ENCODE results near the gene FAM177B.
A peak's percentile ranks its signal among the peaks of the same experiment; 100 is the strongest.

The FAM177B gene

DNA sequence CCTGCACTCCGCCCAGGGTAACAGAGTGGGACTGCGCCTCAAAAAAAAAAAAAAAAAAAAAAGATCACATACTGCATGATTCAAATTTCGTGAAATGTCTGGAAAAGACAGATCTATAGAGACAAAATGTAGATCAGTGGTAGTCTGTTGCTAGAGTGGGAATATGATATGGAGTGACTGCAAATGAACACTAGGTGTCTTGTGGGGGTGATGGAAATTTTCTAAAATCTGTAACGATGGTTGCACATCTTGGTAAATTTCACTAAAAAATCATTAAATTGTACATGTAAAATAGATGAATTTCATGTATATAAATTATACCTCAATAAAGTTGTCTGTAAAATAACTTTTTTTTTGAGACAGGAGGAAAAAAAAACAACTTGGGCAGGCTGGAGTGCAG is 30.2 kb upstream of the FAM177B start:
- H3K4me1 ChIP-seq (ENCODE audit: low read depth, poor library complexity, severe bottlenecking), result peaks cover 8% of the 10 kb centered on the region
- 0 out of 2 replicates have a peak, but pooled peaks cover 3% of the 10 kb centered on the region for H3K36me3 ChIP-seq (ENCODE audit: insufficient read depth)
- peaks cover 37% of the 10 kb centered on the region for H3K79me2 ChIP-seq (ENCODE audit: insufficient read depth, low read depth)
- no peak overlapping the region for H2AFZ ChIP-seq (ENCODE audit: low read depth)
- no peaks in the 10 kb centered on the region for H4K20me1 ChIP-seq (ENCODE audit: insufficient read depth)
- H3K9ac ChIP-seq, result no peak overlapping the region
- H3K27ac ChIP-seq, result no peak overlapping the region
- no peak overlapping the region for H3K4me2 ChIP-seq
- H3K27me3 ChIP-seq (ENCODE audit: insufficient read depth, low read depth), result no peaks in the 10 kb centered on the region
- TF ChIP-seq, protein P1, sequence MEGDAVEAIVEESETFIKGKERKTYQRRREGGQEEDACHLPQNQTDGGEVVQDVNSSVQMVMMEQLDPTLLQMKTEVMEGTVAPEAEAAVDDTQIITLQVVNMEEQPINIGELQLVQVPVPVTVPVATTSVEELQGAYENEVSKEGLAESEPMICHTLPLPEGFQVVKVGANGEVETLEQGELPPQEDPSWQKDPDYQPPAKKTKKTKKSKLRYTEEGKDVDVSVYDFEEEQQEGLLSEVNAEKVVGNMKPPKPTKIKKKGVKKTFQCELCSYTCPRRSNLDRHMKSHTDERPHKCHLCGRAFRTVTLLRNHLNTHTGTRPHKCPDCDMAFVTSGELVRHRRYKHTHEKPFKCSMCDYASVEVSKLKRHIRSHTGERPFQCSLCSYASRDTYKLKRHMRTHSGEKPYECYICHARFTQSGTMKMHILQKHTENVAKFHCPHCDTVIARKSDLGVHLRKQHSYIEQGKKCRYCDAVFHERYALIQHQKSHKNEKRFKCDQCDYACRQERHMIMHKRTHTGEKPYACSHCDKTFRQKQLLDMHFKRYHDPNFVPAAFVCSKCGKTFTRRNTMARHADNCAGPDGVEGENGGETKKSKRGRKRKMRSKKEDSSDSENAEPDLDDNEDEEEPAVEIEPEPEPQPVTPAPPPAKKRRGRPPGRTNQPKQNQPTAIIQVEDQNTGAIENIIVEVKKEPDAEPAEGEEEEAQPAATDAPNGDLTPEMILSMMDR (conservative IDR thresholded peaks at IDR 0.05; ENCODE audit: low read depth, low read length), result peak; percentile 33; the same call in 1 of the 2 replicates
- H3K4me3 ChIP-seq (IDR thresholded peaks at IDR 0.05; ENCODE audit: insufficient read depth, low read depth, low read length), result no peak overlapping the region

DNA sequence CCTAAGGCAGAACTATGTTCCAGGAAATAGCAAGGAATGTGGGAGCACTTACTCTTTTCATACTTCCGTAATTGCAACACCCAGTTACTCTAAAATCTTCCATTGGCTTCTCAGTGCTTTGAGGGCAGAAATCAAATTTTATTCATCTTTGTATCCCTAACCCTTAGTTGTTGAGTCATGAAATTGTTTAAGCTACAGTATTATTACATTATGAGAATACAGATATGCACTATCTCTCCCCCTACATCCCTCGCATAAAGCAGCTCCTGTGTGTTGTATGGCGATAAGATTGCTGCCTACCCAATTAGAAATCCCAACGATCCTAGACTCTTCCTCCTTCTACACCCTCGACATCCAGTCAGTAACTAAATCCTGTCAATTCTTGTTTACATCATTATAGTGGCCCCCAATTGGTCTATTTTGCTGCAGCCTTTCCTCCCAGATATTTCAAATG is 27.3 kb upstream of the FAM177B start:
- H3K79me2 ChIP-seq (ENCODE audit: insufficient read depth, low read depth), result peaks cover 45% of the 10 kb centered on the region
- H3K9ac ChIP-seq, result no peak overlapping the region
- TF ChIP-seq, protein P1 (conservative IDR thresholded peaks at IDR 0.05; ENCODE audit: low read depth, low read length), result no peak
- no peaks in the 10 kb centered on the region for H3K27me3 ChIP-seq (ENCODE audit: insufficient read depth, low read depth)
- H4K20me1 ChIP-seq (ENCODE audit: insufficient read depth), result no peaks in the 10 kb centered on the region
- no peak overlapping the region for H3K27ac ChIP-seq
- H2AFZ ChIP-seq (ENCODE audit: low read depth), result no peak overlapping the region
- peaks cover 16% of the 10 kb centered on the region for H3K4me1 ChIP-seq (ENCODE audit: low read depth, poor library complexity, severe bottlenecking)
- H3K36me3 ChIP-seq (ENCODE audit: insufficient read depth), result no peaks in the 10 kb centered on the region
- no peak overlapping the region for H3K4me3 ChIP-seq (IDR thresholded peaks at IDR 0.05; ENCODE audit: insufficient read depth, low read depth, low read length)
- H3K4me2 ChIP-seq, result peak overlapping the region; percentile 82; the same call in 1 of the 2 replicates

DNA sequence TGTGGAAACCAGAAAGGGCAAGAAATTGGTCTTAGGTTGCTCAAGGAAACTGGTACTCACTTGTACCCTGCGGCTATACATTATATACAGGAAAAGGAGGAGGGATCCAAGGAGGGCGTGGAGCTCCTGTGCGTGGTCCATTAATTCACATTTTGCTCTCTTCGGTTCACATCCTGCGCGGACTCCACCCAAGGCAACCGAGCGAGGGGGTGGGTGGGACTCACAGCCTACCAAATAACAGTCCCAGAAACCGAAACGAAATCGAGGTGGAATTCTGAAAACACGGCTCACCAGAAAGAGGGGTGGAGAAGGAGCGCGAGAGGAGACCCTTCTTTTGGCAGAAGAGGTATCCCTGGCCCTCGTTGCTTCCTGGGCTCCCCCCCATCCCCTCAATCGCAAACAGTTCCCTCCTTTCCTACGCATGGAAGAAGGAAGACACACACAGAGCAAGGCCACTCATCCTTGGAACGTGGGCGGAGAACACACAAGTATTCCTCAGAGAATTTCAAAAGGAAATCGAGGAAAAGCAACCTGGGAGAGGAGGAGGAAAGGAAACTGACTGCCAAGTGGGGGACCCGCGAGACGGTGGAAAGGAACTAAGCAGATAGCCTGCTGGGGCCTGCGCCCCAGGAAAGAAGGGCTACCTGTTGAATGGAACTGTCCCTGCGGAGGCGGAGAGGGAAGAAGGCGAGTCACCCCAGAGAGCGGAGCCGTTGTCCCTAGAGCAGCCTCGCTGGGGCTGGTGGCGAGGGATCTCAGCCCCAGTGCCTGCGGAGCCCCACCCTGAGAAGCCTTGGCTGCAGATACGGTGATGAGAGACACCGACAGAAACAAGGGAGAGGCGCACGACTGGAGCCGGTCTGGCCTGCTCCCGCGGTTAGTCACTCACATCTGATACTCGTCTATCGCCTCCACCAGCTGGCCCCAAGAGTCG is 25.4 kb upstream of the FAM177B start:
- peaks cover 41% of the 10 kb centered on the region for H3K79me2 ChIP-seq (ENCODE audit: insufficient read depth, low read depth)
- H3K4me2 ChIP-seq, result peak overlapping the region; percentile 82
- H3K27ac ChIP-seq, result peak overlapping the region; percentile 58

DNA sequence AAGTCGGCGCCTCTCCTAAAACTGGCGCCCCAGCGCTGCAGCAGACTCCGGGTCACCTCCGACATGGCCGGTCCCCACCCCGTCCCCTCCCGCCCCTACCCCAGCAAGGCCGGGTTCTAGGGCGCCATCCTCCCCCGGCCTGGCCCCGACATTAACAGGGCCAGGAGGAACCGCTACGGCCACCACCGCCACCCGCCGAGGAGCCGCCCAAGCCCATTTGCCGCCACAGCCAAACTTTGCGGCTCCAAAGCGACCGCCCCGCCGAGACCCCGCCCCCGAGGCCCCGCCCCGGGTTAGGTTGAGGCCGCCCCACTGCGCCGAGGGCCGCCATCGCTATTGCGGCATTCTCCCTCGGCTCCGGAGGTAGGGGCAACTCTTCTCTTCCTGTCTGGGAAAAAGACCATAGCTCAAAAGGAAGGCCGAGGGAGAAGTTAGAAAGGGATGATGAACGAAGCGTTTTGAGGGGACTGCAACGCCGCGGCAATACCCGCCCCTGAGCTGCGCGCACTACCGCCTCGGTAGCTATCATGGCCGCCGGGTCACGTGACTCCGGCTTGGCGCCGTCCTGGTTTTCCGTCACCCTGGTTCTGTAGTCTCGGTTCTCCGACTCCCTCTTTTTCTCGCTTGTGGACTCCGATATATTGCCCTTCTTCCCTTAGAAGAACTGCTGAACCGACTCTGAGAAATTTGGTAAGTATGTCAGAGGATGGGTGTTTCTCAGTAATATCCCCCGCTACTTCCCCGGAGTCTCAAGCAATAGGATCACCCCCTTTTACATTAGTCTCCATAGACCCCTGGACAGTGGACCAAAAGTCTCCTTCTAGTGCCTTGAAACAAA is 24.5 kb upstream of the FAM177B start, which contains the start of the genes AIDA and BROX:
Gene AIDA, minus strand, starts transcription at position 239 of the 838 bp plus-strand sequence. Its CDS starts 174 bp downstream, at position 65.
Gene BROX, plus strand, starts transcription at position 312 of the 838 bp plus-strand sequence. CDS start 3,136 bp downstream, outside the sequence.
- H3K27me3 ChIP-seq (ENCODE audit: insufficient read depth, low read depth), result no peaks in the 10 kb centered on the region
- peaks cover 16% of the 10 kb centered on the region for H3K4me1 ChIP-seq (ENCODE audit: low read depth, poor library complexity, severe bottlenecking)
- H3K79me2 ChIP-seq (ENCODE audit: insufficient read depth, low read depth), result peaks cover 41% of the 10 kb centered on the region
- peak within 1 kb of the TSS; percentile 93 for H3K4me3 ChIP-seq (IDR thresholded peaks at IDR 0.05; ENCODE audit: insufficient read depth, low read depth, low read length)
- TF ChIP-seq, protein P1 (conservative IDR thresholded peaks at IDR 0.05; ENCODE audit: low read depth, low read length), result no peak
- H3K4me2 ChIP-seq, result peak within 1 kb of the TSS; percentile 82
- H3K27ac ChIP-seq, result peak within 1 kb of the TSS; percentile 80
- H2AFZ ChIP-seq (ENCODE audit: low read depth), result peak within 1 kb of the TSS; percentile 92
- H3K9ac ChIP-seq, result peak within 1 kb of the TSS; percentile 75
- H3K36me3 ChIP-seq (ENCODE audit: insufficient read depth), result no peaks in the 10 kb centered on the region
- no peaks in the 10 kb centered on the region for H4K20me1 ChIP-seq (ENCODE audit: insufficient read depth)

More for the DNA sequence above, 25.4 kb upstream of the FAM177B start:
- Histone ChIP-seq H4K20me1 (ENCODE audit: insufficient read depth) (no peaks in the 10 kb centered on the region), H3K4me3 (IDR thresholded peaks at IDR 0.05; ENCODE audit: insufficient read depth, low read depth, low read length) (peak overlapping the region; percentile 78), H3K4me1 (ENCODE audit: low read depth, poor library complexity, severe bottlenecking) (peaks cover 16% of the 10 kb centered on the region), H3K27me3 (ENCODE audit: insufficient read depth, low read depth) (no peaks in the 10 kb centered on the region), H3K9ac (peak overlapping the region; percentile 55; the same call in 1 of the 2 replicates), H2AFZ (ENCODE audit: low read depth) (peak overlapping the region; percentile 77), H3K36me3 (ENCODE audit: insufficient read depth) (no peaks in the 10 kb centered on the region)
- TF ChIP-seq, protein P1 (conservative IDR thresholded peaks at IDR 0.05; ENCODE audit: low read depth, low read length), result no peak
